ENCODE results near the gene RABL6. TPM values are rescaled to one million over a fixed set of nuclear protein-coding genes. Genes with fewer than 3 reads are reported as not detected.
"Not testable (repeated sequence)": the region's sequence is repeated elsewhere in the genome, so short reads cannot be mapped to it uniquely, and the experiment has no call there.

Gene RABL6
- total RNA-seq, 1 donor from 2014 or later: 43.8 TPM

DNA sequence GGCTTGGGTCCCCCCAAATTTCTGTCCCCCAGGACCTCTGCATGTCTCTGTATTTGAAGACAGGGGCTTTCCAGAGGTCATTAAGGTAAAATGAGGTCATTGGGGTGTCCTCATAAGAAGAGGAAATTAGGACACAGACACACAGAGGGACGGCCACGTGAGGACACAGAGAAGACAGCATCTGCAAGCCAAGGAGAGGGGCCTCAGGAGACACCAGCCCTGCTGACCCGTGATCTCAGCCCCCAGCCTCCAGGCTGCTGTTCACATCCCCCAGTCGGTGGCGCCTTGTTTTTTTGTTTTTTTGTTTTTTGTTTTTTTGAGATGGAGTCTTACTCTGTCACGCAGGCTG is 12.8 kb upstream of the RABL6 start:
- no peak for DNase-seq (ENCODE audit: low read depth in 2 of 2)

DNA sequence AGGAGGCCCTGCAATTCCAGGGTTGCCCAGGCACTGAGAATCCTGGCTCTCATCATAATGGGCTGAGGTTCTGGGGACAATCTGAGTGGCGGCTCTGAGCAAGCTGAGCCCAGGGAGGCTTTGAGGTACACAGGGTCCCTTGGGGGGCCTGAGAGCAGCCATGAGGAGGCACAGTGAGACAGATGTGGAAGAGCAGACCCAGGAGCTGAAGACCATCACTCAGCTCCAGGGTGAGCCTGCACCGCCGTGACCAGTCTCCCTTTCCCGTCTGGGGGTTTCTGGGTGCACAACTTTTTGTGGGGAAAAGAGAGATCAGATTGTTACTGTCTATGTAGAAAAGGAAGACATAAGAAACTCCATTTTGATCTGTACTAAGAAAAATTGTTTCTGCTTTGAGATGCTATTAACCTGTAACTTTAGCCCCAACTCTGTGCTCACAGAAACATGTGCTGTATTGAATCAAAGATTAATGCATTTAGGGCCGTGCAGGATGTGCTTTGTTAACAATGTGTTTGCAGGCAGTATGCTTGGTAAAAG is 11.4 kb upstream of the RABL6 start, which contains the start of gene CCDC183:
Gene CCDC183 (plus strand): TSS at position 101 of the 537 bp plus-strand sequence. CDS start 60 bp downstream, at position 161.
- no peak for DNase-seq (ENCODE audit: low read depth in 2 of 2)

DNA sequence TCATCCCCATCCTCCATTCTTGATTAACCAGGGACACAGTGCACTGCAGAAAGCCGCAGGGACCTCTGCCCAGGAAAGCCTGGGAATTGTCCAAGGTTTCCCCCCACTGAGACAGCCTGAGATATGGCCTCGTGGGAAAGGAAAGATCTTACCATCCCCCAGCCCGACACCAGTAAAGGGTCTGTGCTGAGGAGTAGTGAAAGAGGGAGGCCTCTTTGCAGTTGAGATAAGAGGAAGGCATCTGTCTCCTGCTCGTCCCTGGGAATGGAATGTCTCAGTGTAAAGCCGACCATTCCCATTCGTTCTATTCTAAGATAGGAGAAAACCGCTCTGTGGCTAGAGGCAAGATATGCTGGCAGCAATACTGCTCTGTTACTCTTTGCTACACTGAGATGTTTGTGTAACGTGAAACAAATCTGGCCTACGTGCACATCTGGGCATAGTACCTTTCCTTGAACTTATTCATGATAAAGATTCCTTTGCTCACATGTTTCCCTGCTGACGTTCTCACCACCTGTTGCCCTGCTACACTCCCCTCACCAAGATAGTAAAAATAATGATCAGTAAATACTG is 10.9 kb upstream of the RABL6 start:
- DNase-seq (ENCODE audit: low read depth in 2 of 2): not testable (repeated sequence)

DNA sequence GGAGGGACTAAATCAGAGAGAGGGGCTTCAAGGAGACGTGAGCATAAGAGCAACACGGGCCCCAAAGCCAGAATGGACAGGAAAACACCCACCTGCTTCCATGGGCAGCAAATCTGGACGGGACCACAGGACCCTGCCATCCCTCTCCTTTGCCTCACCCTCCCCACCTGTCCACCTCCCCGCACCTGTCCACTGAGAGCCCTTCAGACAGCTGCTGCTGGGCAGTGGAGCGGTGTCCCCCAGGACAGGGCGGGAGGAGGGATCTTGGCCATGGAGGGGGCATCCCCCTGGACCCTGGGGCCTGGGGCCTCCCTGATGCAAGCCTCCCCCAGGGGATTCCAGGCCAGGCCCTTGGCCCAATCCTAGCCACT is 9.1 kb upstream of the RABL6 start:
- DNase-seq (ENCODE audit: low read depth in 2 of 2): no peak

DNA sequence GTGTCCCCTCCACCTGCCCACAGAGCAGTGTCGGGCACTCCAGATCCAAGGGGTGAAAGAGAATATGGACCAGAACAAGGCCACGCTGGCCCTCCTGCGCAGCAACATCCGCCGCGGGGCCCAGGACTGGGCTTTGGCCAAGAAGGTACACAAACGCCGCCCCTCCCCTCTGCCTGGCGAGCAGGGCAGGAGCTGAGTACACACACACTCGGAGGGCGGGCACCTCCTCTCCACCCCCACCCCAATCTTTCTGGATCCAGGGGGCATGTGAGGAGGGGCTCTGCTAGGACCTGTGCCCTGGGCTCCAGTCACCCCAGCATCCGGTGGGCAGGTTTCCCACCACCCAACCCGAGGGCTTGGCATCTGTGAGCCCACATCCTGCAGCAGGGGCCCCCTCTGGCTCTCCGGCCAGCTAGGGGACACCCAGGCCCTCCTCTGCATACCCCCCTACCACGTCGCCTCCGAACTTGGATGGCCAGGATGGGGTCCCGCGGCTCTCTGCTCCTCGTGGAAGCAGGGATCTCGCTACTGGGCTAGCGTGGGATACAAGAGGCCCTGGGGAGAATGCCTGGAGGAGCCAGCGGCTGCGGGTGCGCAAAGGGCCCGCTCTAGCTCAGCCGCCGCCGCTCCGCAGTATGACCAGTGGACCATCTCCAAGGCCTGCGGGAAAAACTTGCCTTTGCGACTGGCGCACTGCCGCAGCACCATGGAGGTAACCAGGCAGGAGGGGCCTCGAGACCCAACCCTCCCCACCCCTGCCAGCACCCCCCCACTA is 8.5 kb upstream of the RABL6 start:
- DNase-seq (ENCODE audit: low read depth in 2 of 2): no peak

DNA sequence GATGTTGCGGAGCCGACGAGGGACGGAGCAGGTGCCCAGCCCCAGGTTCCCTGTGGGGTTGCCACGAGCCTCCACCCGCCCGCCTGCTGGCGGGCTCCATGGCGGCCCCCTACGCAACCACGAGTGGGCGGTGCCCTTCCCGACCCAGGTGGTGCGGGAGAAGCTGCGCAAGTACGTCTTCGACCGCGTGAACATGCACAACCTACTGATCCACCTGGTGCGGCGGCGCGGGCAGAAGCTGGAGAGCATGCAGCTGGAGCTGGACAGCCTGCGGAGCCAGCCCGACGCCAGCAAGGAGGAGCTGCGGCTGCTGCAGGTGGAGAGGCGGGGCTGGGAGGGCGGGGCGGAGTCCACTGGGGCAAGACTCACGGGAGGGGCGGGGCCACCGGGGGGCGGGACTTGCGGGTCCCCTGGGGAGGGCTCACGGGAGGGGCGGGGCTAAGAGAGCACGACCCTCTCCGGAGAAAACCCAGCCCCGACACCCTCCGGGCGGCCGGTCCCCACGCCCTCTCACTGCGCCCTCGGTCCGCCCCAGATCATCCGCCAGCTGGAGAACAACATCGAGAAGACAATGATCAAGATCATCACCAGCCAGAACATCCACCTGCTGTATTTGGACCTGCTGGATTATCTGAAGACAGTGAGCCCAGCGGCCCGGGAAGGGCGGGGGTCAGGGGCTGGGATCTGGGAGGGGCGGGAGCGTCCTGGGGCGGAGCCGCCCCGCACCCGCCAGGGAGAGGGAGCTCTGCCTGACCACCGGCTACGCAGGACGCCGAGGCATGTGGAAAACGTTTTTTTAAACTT is 7.7 kb upstream of the RABL6 start:
- peak; percentile 40 to 76 for DNase-seq (ENCODE audit: low read depth in 2 of 2)

DNA sequence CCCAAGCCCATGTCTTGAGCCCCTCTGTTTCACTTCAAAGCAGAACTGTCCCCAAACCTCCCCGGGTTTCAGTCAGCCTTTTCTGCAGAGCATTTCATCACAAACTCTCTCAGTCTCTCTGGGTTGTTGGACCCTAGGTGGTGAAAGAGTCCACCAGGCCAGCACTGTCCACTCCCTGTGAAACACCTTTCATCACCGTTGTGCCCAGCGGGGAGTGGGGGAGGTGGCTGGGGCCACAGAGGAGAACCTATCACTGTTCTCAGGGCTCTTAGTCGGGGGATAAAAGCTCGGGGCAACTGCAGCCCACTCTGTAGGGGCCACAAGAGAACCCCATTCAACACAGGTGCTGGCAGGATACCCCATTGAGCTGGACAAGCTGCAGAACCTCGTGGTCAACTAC is 5.4 kb upstream of the RABL6 start:
- DNase-seq (ENCODE audit: low read depth in 2 of 2): no peak

DNA sequence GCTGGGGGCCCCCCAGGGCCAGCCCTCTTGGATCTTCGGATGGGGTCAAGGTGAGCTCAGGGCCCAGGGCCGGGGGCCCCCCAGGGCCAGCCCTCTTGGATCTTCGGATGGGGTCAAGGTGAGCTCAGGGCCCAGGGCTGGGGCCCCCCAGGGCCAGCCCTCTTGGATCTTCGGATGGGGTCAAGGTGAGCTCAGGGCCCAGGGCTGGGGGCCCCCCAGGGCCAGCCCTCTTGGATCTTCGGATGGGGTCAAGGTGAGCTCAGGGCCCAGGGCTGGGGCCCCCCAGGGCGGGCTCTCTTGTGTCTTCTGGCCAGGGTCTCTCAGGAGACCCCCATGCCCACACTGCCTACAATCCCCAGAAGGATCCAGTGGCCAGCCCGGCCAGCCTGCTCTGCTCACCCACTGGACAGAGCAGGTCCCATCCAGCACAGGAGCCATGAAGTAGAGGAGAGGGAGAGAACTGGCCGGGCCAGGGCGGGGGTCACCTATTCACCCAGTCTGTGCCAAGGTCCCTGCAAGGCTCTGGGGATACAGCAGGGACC is 4.7 kb upstream of the RABL6 start:
- not testable (repeated sequence) for DNase-seq (ENCODE audit: low read depth in 2 of 2)

DNA sequence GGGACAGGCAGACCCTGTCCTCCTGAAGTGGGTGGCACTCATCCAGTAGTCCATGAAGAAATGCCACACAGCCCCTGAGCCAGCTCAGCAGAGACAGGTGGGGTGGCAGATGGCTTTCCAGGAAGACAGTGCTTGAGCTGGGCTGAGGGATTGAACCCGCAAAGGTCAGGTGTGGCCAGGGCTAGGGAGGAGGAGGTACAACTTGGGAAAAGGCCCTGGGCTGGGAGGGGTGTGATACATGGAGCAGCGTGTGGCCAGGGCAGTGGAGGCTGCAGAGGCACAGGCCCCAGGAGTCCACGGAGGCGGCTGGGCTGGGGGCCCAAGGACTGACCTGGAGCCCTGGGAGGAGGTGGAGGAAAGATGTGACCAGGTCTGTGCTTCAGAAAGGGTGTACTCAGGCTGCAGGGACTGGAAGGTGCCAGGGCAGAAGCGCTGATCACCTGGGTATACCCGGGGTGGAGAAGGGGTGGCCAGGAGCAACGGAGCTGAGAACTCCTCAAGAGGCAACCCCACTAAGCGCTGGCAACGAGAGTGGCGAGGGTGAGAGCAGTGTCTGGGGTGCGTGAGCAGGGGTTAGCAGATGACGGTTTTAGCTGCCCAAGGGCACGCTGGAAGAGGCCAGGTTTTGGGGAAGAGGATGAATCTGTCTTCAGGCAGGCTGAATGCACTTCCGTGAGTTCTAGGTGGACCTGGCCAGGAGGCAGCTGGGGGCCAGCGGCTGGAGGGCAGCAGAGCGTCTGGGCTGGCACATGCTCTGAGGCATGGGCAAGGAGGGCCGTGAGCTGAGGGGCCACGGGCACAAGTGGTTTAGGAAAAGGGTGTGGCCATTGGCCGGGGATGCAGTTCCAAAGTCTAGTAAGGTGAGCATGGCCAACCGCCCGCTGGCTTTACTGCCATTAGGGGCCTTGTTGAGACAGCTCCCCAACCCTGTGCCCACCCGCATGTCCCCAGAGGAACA is 3.9 kb upstream of the RABL6 start:
- no peak for DNase-seq (ENCODE audit: low read depth in 2 of 2)

DNA sequence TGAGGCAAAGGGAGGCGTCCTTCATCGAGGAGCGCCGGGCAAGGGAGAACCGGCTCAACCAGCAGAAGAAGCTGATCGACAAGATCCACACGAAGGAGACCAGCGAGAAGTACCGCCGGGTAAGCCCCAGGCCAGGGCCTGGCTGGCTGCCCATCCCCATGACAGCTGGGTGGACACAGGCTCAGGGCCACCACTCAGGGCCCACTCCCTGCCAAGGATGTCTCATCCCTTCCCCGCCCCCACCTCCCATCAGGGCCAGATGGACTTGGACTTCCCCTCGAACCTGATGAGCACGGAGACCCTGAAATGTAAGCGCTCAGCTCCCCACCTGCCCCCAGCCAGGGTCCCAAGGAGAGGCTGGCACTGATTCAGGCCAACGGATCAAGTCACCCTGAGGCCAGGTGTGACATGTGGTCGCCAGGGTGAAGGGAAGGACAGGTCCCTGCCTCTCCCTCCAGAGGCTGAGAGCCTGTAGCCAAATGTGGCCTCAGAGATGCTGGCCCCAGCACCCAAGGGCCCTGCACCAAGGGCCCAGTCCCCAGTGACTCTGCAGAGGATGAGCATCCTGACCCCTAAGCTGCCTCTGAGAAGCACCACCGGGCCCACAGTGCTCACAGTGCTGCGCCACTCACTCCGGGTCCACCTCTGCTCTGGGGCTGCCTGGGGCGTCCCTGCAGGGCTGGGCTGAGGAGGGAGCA is 3.1 kb upstream of the RABL6 start:
- DNase-seq (ENCODE audit: low read depth in 2 of 2): no peak

DNA sequence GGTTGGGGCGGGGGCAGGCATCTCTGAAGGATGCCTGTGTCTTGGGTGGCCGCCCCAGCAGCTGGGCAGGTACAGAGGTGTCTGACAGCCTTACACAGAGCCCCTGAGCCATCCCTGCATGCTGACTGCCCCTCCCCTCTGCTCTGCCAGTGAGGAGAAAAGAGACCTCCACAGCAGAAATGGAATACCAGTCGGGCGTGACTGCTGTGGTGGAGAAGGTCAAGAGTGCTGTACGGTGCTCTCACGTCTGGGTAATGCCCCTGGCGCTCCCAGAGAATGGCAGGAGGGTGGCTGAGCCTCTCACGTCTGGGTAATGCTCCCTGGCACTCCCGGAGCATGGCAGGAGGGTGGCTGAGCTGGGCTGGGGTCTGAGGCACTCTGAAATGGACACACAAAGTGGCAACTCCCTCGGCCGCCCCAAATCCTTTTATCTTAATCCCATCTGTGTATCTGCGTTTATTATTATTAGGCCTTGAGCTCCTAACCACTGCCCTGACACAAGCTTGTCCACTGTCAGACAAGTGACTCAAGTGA is 2.5 kb upstream of the RABL6 start:
- no peak for DNase-seq (ENCODE audit: low read depth in 2 of 2)

DNA sequence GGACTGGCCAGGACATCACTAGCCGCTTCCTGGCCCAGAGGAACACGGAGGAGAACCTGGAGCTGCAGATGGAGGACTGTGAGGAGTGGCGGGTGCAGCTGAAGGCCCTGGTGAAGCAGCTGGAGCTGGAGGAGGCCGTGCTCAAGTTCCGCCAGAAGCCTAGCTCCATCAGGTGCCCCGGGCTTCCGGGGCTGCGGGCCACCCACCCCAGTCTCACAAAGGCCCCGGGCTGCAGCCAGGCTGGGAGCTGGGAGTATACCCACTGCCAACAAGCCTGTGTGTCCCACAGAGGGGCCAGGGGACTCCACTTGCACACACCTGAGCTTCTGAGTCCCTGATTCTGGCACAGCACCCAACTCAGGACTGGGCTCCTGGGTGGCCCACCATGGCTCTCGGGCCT is 1.7 kb upstream of the RABL6 start:
- no peak for DNase-seq (ENCODE audit: low read depth in 2 of 2)

DNA sequence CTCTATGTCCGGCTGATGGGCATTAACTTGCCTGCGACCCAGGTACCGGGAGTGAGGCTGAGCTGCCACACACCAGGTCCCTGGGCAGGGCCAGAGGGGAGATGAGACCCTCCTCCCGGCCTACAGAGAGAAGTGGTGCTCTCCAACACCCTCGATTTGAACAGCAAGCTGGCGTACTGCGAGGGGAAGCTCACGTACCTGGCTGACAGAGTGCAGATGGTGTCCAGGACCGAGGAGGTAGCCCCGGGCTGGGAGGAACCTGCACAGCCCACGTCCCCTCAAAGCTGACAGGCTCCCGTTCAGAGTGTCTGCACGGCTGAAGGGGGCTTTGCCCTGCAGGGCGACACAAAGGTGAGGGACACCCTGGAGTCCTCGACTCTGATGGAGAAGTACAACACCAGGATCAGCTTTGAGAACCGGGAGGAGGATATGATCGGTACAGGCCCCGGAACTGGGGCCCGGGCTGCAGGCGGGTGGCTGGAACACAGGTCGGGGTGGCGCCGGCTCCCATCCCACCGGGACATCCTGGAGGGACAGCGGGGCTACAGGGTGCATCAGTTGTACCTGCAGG is 1.0 kb upstream of the RABL6 start:
- DNase-seq (ENCODE audit: low read depth in 2 of 2): no peak

DNA sequence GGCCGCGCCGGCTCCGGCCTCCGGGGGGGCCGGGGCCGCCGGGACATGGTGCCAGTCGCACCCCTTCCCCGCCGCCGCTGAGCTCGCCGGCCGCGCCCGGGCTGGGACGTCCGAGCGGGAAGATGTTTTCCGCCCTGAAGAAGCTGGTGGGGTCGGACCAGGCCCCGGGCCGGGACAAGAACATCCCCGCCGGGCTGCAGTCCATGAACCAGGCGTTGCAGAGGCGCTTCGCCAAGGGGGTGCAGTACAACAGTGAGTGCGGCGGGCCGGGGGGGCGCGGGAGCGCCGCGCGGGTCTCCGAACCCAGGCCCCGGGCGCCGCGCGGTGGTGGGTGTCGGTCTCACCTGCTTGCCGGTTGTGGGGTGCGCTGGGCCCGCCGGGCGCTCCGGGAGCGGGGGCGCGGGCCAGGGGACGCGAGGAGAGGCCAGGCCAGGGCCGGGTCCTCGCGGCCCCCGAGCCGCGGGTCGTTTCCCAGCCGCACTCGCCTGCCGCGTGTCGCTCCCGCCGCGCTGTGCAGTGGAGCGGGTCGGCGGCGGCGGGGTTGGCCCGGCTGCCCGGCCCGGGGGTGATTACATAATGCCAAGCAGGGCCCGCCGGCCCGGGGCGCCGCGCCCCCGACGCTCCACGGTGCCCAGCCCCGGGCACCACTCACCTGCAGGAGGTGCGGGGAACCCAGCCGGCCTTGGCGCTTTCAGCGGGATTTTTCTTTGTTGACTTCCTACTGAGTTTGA is 492 bp downstream of the RABL6 start:
- peak; percentile 28 to 40 for DNase-seq (ENCODE audit: low read depth in 2 of 2)

DNA sequence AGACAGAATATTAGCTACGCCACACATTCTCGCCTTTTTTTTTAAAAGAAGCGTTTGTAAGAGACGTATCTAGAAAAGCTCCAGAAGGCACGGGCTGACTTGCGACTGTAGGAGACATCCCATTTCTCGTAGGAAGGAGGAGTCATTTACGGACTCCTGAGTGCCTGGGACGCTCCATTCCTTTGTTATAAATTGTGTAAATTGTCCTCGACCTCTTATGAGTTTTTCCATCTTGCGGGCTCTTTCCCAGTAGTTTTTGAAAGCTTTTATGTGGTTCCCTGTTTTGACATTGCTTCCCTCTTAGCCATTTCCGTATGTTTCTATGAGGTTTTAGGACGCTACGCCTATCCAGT is 1.0 kb downstream of the RABL6 start:
- peak in 1 of 2 donors; percentile 43 for DNase-seq (ENCODE audit: low read depth in 2 of 2)

DNA sequence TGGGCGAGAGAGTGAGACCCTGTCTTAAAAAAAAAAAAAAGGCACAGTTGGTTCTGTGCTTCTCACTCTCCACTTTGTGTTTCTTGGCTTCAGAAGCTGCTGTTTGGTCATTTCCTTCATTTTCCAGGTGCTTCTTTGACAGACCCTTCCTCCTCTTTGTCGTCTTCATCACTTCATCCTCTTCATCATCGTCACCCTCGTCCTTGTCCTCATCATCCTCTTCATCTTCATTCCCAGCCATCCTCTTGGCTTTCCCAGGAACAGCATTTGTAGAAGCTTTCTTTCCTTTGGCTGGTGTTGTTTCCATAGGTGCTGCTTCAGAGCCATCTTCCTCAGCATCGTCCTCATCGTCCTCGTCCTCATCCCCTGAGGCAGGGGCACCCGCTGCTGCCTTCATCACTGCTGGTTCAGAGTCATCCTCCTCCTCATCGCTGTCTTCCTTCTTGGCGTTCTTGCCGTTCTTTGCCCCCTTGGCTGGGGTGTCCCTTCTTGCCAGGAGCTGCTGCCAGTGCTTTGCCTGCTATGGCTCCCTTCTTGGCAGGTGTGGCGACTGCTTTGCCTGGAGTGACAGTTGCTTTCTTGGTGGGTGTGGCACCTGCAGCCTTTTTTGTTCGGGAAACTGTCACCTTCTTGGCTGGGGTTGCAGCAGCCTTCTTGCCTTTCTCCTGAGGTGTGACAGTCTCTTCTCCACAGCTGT is 7.1 kb downstream of the RABL6 start:
- no peak for DNase-seq (ENCODE audit: low read depth in 2 of 2)

DNA sequence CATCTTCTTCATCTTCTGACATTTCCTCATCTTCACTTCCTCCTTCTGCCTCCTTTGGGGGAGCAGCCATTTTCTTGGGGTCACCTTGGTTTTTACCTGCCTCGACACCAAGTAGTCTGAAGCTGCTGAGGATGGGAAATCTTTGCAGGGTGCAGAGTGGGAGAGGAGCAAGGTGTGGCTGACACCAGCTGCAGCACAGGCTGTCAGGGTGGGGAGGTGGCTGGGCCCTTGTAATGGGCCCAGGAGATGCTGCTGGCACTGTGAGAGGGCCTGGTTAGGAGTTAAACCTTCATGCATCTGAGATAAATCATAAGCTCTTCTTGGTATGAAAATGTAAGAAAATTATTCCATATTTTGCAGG is 7.7 kb downstream of the RABL6 start:
- DNase-seq (ENCODE audit: low read depth in 2 of 2): no peak

Measured in lung microvascular endothelial cell (primary cell).